SU-DHL-6 (cell line): ENCODE results near the gene FLRT3.

Source experiments
- H2AFZ ChIP-seq: fragments of 200-600 bp; sonication (generic); 2 replicates; pipeline ENCODE4 v1.6.1; 2014; ENCODE audit warnings: low read depth, mild to moderate bottlenecking, moderate library complexity, mixed read lengths, antibody characterized with exemption, low read length; ENCODE audit not compliant: severe bottlenecking
- H3F3A ChIP-seq: fragments of 200-600 bp; shearing (Covaris generic); 2 replicates; pipeline ENCODE4 v1.6.0; 2016; ENCODE audit warnings: antibody characterized with exemption, mild to moderate bottlenecking; ENCODE audit not compliant: insufficient read depth
- H3K27ac ChIP-seq: fragments of 200-600 bp; sonication (generic); 2 replicates; pipeline ENCODE4 v1.5.1; 2016; ENCODE audit warnings: low read depth, mild to moderate bottlenecking, low read length, moderate library complexity, mixed read lengths
- H3K27me3 ChIP-seq: fragments of 200-600 bp; sonication (generic), shearing (Covaris generic); 2 replicates; pipeline ENCODE4 v1.6.0; 2014; ENCODE audit warnings: mild to moderate bottlenecking, low read length
- H3K36me3 ChIP-seq: fragments of 200-600 bp; sonication (generic); 2 replicates; pipeline ENCODE4 v1.6.1; 2014; ENCODE audit warnings: mild to moderate bottlenecking, low read length, mixed read lengths
- H3K4me2 ChIP-seq: fragments of 300-600, 200-600 bp; shearing (Covaris generic), sonication (generic); 2 replicates; pipeline ENCODE4 v1.6.0; 2014; ENCODE audit warnings: low read length, low read depth, mild to moderate bottlenecking; ENCODE audit not compliant: poor library complexity, severe bottlenecking
- H3K4me3 ChIP-seq: fragments of 200-600 bp; sonication (generic); 2 replicates; pipeline ENCODE4 v1.5.1; 2014; ENCODE audit warnings: antibody characterized with exemption, low read length, mild to moderate bottlenecking, mixed read lengths; ENCODE audit not compliant: insufficient read depth, poor library complexity, severe bottlenecking
- H3K79me2 ChIP-seq: fragments of 200-600 bp; sonication (generic); 2 replicates; pipeline ENCODE4 v1.6.1; 2014; ENCODE audit warnings: mild to moderate bottlenecking, low read length, moderate library complexity; ENCODE audit not compliant: insufficient read depth
- H3K9ac ChIP-seq: fragments of 200-600 bp; sonication (generic); 2 replicates; pipeline ENCODE4 v1.7.0; 2014; ENCODE audit warnings: mild to moderate bottlenecking, low read length
- H3K9me2 ChIP-seq: fragments of 200-600 bp; sonication (generic); replicated peaks from 2 replicates; pipeline ENCODE4 v1.6.1; 2014; ENCODE audit warnings: low read length; ENCODE audit not compliant: insufficient read depth
- H3K9me3 ChIP-seq: fragments of 200-600 bp; sonication (generic); 2 replicates; pipeline ENCODE4 v1.6.1; 2014; ENCODE audit warnings: low read length, mixed read lengths; ENCODE audit not compliant: insufficient read depth
- H4K20me1 ChIP-seq: fragments of 200-600 bp; sonication (generic); 2 replicates; pipeline ENCODE4 v1.6.1; 2014; ENCODE audit warnings: low read depth, mild to moderate bottlenecking, antibody characterized with exemption, low read length, moderate library complexity, mixed read lengths
- CTCF ChIP-seq: fragments of 200-600 bp; sonication (generic); IDR thresholded peaks from one replicate; pipeline ENCODE4 v1.5.1; 2017; ENCODE audit warnings: antibody characterized with exemption, mild to moderate bottlenecking, low read length, moderate library complexity; ENCODE audit not compliant: insufficient read depth, poor library complexity, severe bottlenecking
- EZH2phosphoT487 ChIP-seq: fragments of 200-600 bp; sonication (generic), shearing (Covaris generic); conservative IDR thresholded peaks from 2 replicates; pipeline ENCODE4 v1.6.1; 2018; ENCODE audit warnings: mild to moderate bottlenecking, antibody characterized with exemption, low read length, moderate library complexity, mixed read lengths

FLRT3 gene

GRCh38 chr20:14335052-14335451, 2.4 kb downstream of the FLRT3 start:
- no peak overlapping the region for H3K27ac ChIP-seq
- H3K9ac ChIP-seq: no peak overlapping the region
- no peaks in the 10 kb centered on the region for H4K20me1 ChIP-seq
- no peak overlapping the region for H2AFZ ChIP-seq
- H3K4me3 ChIP-seq: no peak overlapping the region
- no peaks in the 10 kb centered on the region for H3K9me2 ChIP-seq
- TF ChIP-seq EZH2phosphoT487: no peak
- TF ChIP-seq CTCF: no peak
- H3K36me3 ChIP-seq: no peaks in the 10 kb centered on the region
- no peaks in the 10 kb centered on the region for H3K79me2 ChIP-seq
- no peak overlapping the region for H3K4me2 ChIP-seq
- no peaks in the 10 kb centered on the region for H3K9me3 ChIP-seq
- H3K27me3 ChIP-seq: no peaks in the 10 kb centered on the region
- H3F3A ChIP-seq: no peaks in the 10 kb centered on the region

GRCh38 chr20:14334306-14334930, 3.0 kb downstream of the FLRT3 start:
- H3K9me3 ChIP-seq: no peaks in the 10 kb centered on the region
- H4K20me1 ChIP-seq: no peaks in the 10 kb centered on the region
- H3K27ac ChIP-seq: no peak overlapping the region
- no peak overlapping the region for H3K4me2 ChIP-seq
- no peaks in the 10 kb centered on the region for H3K79me2 ChIP-seq
- H3K9ac ChIP-seq: no peak overlapping the region
- H3K27me3 ChIP-seq: no peaks in the 10 kb centered on the region
- no peak overlapping the region for H2AFZ ChIP-seq
- no peaks in the 10 kb centered on the region for H3K9me2 ChIP-seq
- no peaks in the 10 kb centered on the region for H3K36me3 ChIP-seq
- H3K4me3 ChIP-seq: no peak overlapping the region
- TF ChIP-seq EZH2phosphoT487 (no peak), CTCF (no peak)
- no peaks in the 10 kb centered on the region for H3F3A ChIP-seq

GRCh38 chr20:14333721-14334120, 3.7 kb downstream of the FLRT3 start:
- H3K27me3 ChIP-seq: no peaks in the 10 kb centered on the region
- no peaks in the 10 kb centered on the region for H3F3A ChIP-seq
- no peaks in the 10 kb centered on the region for H3K9me3 ChIP-seq
- H3K4me3 ChIP-seq: no peak overlapping the region
- H3K9ac ChIP-seq: no peak overlapping the region
- no peak overlapping the region for H3K4me2 ChIP-seq
- no peak for TF ChIP-seq EZH2phosphoT487
- TF ChIP-seq CTCF: no peak
- H4K20me1 ChIP-seq: no peaks in the 10 kb centered on the region
- H3K9me2 ChIP-seq: no peaks in the 10 kb centered on the region
- H3K36me3 ChIP-seq: no peaks in the 10 kb centered on the region
- H2AFZ ChIP-seq: no peak overlapping the region
- no peaks in the 10 kb centered on the region for H3K79me2 ChIP-seq
- H3K27ac ChIP-seq: no peak overlapping the region
